ENCODE data around the gene RRAS2.

RRAS2 gene

GRCh38 chr11:14342906-14343305 is 16.1 kb downstream of the RRAS2 start:
- no peak overlapping the region for H3K4me3 ChIP-seq (ENCODE audit: low read length)
- H3K9ac ChIP-seq (ENCODE audit: low read length), result no peak overlapping the region
- H3K4me2 ChIP-seq (ENCODE audit: low read depth, low read length), result no peak overlapping the region
- no peaks in the 10 kb centered on the region for H4K20me1 ChIP-seq (ENCODE audit: insufficient read depth, low read length)
- no peak overlapping the region for H3K27ac ChIP-seq (ENCODE audit: low read length)
- H3K79me2 ChIP-seq (ENCODE audit: low read length), result peaks cover 25% of the 10 kb centered on the region; the same call in 1 of the 2 replicates
- H3K27me3 ChIP-seq (replicated peaks; ENCODE audit: insufficient read depth, low read length), result no peaks in the 10 kb centered on the region
- H3K4me1 ChIP-seq (ENCODE audit: low read length), result peaks cover 7% of the 10 kb centered on the region; the same call in 1 of the 2 replicates
- H3F3A ChIP-seq (ENCODE audit: insufficient read depth, low read length), result peaks cover 7% of the 10 kb centered on the region; the same call in 1 of the 2 replicates
- no peaks in the 10 kb centered on the region for H3K36me3 ChIP-seq (replicated peaks; ENCODE audit: insufficient read depth, low read length)
- TF ChIP-seq CTCF (IDR thresholded peaks at IDR 0.05; ENCODE audit: low read length) (no peak), EZH2 (optimal IDR thresholded peaks at IDR 0.05; ENCODE audit: low read depth, low read length) (no peak), EZH2phosphoT487 (IDR thresholded peaks at IDR 0.05; ENCODE audit: low read length) (no peak)
- no peak overlapping the region for H2AFZ ChIP-seq (ENCODE audit: low read length)
- no peaks in the 10 kb centered on the region for H3K9me2 ChIP-seq (replicated peaks; ENCODE audit: insufficient read depth, low read length)
- peak; percentile 61 for DNase-seq
- no peaks in the 10 kb centered on the region for H3K9me3 ChIP-seq (replicated peaks; ENCODE audit: insufficient read depth, low read length)

GRCh38 chr11:14341968-14342367 is 17.0 kb downstream of the RRAS2 start:
- peaks cover 9% of the 10 kb centered on the region; the same call in 1 of the 2 replicates for H3K4me1 ChIP-seq (ENCODE audit: low read length)
- H4K20me1 ChIP-seq (ENCODE audit: insufficient read depth, low read length), result no peaks in the 10 kb centered on the region
- no peaks in the 10 kb centered on the region for H3K9me2 ChIP-seq (replicated peaks; ENCODE audit: insufficient read depth, low read length)
- TF ChIP-seq EZH2phosphoT487 (IDR thresholded peaks at IDR 0.05; ENCODE audit: low read length) (no peak), CTCF (IDR thresholded peaks at IDR 0.05; ENCODE audit: low read length) (no peak), EZH2 (optimal IDR thresholded peaks at IDR 0.05; ENCODE audit: low read depth, low read length) (no peak)
- no peak for DNase-seq
- no peak overlapping the region for H3K4me2 ChIP-seq (ENCODE audit: low read depth, low read length)
- H3K27ac ChIP-seq (ENCODE audit: low read length), result no peak overlapping the region
- H3K4me3 ChIP-seq (ENCODE audit: low read length), result no peak overlapping the region
- no peak overlapping the region for H3K9ac ChIP-seq (ENCODE audit: low read length)
- H3K27me3 ChIP-seq (replicated peaks; ENCODE audit: insufficient read depth, low read length), result no peaks in the 10 kb centered on the region
- H3K36me3 ChIP-seq (replicated peaks; ENCODE audit: insufficient read depth, low read length), result no peaks in the 10 kb centered on the region
- no peaks in the 10 kb centered on the region for H3K9me3 ChIP-seq (replicated peaks; ENCODE audit: insufficient read depth, low read length)
- peaks cover 25% of the 10 kb centered on the region; the same call in 1 of the 2 replicates for H3K79me2 ChIP-seq (ENCODE audit: low read length)
- peaks cover 7% of the 10 kb centered on the region; the same call in 1 of the 2 replicates for H3F3A ChIP-seq (ENCODE audit: insufficient read depth, low read length)
- H2AFZ ChIP-seq (ENCODE audit: low read length), result no peak overlapping the region

GRCh38 chr11:14340721-14341120 is 18.3 kb downstream of the RRAS2 start:
- H3K9me2 ChIP-seq (replicated peaks; ENCODE audit: insufficient read depth, low read length), result no peaks in the 10 kb centered on the region
- H2AFZ ChIP-seq (ENCODE audit: low read length), result no peak overlapping the region
- H3K4me3 ChIP-seq (ENCODE audit: low read length), result no peak overlapping the region
- peaks cover 7% of the 10 kb centered on the region; the same call in 1 of the 2 replicates for H3F3A ChIP-seq (ENCODE audit: insufficient read depth, low read length)
- H3K27ac ChIP-seq (ENCODE audit: low read length), result no peak overlapping the region
- H3K4me1 ChIP-seq (ENCODE audit: low read length), result peaks cover 17% of the 10 kb centered on the region; the same call in 1 of the 2 replicates
- no peak overlapping the region for H3K4me2 ChIP-seq (ENCODE audit: low read depth, low read length)
- no peaks in the 10 kb centered on the region for H3K27me3 ChIP-seq (replicated peaks; ENCODE audit: insufficient read depth, low read length)
- H3K79me2 ChIP-seq (ENCODE audit: low read length), result peaks cover 29% of the 10 kb centered on the region
- no peak overlapping the region for H3K9ac ChIP-seq (ENCODE audit: low read length)
- DNase-seq, result no peak
- no peaks in the 10 kb centered on the region for H4K20me1 ChIP-seq (ENCODE audit: insufficient read depth, low read length)
- TF ChIP-seq EZH2 (optimal IDR thresholded peaks at IDR 0.05; ENCODE audit: low read depth, low read length), result no peak
- no peak for TF ChIP-seq EZH2phosphoT487 (IDR thresholded peaks at IDR 0.05; ENCODE audit: low read length)
- no peak for TF ChIP-seq CTCF (IDR thresholded peaks at IDR 0.05; ENCODE audit: low read length)
- H3K36me3 ChIP-seq (replicated peaks; ENCODE audit: insufficient read depth, low read length), result no peaks in the 10 kb centered on the region
- 0 out of 2 replicates have a peak, but pooled peaks cover 4% of the 10 kb centered on the region for H3K9me3 ChIP-seq (replicated peaks; ENCODE audit: insufficient read depth, low read length)
